T-helper 1 cell (primary cell): ENCODE measurements around the gene TANGO6.
A peak's percentile ranks its signal among the peaks of the same experiment; 100 is the strongest.
"Not testable (repeated sequence)": the region's sequence is repeated elsewhere in the genome, so short reads cannot be mapped to it uniquely, and the experiment has no call there.

Experiments
- DNase-seq, 5 donors: peaks; one replicate each; pipeline ENCODE4 v3.0.0-alpha.2; 2012 to 2020

Gene TANGO6

DNA sequence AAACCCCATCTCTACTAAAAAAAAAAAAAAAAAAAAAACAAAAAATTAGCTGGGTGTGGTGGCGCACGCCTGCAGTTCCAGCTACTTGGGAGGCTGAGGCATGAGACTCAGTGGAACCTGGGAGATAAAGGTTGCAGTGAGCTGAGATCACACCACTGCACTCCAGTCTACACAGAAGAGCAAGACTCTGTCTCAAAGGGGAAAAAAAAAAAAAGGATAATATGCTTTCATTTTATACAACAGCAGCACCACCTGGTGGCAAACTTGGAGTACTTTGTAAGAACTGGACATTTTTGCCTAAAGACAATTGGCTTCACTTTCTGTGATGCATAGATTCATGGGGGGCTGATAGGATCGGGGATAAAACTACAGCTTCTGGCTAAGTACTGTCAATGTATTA lies 280.6 kb downstream of the TANGO6 start:
- peak; percentile 33 to 69 (median 53) for DNase-seq

DNA sequence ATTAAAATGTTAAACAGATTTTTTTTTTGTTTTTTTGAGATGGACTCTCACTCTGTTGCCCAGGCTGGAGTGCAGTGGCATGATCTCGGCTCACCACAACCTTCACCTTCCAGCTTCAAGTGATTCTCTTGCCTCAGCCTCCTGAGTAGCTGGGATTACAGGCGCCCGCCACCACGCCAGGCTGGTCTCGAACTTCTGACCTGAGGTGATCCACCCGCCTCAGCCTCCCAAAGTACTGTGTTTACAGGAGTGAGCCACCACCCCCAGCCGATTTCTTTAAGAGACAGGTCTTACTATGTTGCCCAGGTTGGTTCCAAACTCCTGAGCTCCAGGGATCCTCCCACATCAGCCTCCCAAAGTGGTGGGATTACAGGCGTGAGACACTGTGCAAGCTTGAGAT lies 281.1 kb downstream of the TANGO6 start:
- DNase-seq: not testable (repeated sequence)

DNA sequence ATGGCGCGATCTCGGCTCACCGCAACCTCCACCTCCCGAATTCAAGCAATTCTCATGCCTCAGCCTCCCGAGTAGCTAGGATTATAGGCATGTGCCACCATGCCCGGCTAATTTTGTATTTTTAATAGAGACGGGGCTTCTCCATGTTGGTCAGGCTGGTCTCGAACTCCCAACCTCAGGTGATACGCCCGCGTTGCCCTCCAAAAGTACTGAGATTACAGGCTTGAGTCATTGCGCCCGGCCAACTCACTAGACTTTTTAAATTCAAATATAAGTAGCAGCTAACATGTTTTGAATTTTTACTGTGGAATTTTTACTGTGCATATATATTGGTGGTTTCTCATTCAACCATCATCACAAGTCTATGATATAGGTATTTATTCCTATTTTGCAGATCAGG lies 281.6 kb downstream of the TANGO6 start:
- not testable (repeated sequence) for DNase-seq

DNA sequence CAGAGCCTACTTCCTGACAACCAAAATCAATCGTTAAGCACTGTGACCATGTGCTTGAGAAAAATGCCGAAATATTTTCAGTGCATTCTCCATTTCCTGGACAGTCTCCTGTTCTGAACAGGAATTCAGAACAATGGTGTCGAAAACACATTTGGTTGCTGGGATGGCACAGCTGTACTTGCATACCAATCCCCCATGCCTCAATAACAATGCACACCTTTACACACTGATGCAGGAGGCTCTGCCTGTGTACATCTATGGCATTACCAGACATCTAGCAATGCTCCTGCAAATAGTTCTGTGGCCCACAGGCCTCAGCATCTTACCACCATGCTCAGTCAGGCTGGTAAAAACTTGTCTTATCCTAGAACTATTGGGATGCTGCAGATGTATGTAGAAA lies 282.9 kb downstream of the TANGO6 start:
- DNase-seq: no peak

DNA sequence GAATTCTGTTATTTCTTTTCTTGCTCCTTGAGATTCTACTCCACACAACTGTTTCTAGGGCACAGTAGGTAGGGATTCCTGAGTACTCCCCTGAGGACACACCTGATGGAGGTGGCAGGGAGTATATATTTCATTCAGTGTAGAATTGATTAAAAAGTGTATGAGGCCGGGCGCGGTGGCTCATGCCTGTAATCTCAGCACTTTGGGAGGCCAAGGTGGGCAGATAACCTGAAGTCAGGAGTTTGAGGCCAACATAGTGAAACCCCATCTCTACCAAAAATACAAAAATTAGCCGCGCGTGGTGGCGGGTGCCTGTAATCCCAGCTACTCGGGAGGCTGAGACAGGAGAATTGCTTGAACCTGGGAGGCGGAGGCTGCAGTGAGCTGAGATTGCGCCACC lies 283.5 kb downstream of the TANGO6 start:
- DNase-seq: not testable (repeated sequence)

DNA sequence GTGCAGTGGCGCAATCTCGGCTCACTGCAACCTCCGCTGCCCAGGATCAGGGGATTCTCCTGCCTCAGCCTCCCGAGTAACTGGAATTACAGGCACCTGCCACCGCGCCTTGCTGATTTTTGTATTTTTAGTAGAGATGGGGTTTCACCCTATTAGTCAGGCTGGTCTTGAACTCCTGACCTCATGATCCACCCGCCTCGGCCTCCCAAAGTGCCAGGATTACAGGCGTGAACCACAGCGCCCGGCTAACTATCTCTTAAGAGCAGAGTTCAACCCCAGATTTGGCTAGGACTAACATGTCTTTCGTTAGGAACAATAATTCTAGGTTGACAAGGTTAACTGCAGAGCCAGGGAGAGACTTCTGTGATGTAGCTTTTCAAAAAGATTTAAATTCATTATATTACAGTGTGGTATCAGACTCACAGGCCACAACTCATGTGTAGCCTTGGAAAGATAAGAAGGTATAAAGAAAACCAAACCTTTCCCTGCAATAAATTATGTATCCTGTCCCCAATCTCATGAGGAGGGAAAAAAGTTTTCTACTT lies 284.7 kb downstream of the TANGO6 start:
- no peak for DNase-seq

DNA sequence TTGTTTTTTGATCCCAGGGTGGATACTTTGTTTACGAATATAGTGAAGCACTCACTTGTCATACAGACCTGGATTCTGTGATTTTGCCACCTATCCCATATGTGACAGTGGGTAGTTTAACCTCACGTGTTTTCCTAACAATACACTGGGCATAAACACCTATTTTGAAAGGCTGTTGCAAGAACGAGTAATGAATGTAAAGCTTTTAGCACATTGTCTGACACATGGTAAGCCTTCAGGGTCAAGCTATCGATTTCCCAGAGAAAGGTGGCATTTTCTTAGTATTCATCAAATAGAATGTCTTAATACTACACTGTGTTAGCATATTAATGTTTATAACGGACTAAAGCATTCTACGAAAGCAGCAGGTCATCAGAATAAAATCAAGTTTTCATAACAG lies 287.1 kb downstream of the TANGO6 start:
- DNase-seq: no peak

DNA sequence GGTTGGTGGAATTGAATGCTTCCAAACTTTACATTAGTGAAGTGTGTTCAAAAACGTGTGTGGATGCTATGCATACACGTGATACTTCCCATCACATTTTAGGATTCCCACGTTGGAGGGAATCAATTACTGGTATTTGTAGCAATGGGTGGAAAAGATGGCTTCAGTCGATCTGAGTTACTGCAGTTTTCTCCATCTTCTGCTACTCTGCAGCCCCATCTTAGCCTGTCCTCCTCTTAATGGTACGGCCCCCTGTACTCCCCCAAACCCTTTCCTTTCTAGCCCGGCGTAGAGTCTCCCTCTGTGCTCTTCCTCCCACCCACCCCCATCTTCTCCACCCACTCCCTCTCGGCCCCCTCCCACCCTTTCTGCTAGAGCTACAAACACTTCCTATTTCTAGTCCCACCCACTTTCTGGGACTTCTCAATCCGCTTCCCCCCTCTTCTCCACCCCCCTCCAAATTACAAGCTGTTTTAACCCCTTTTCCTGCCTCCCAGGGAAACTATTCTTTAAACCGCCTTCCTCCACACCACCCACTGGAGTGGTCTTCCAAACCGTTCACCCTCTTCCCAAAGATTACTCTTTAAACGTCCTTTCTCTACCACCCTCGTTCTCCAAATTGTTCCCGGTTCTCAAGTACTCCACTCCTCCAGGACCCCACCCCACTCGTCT lies 288.0 kb downstream of the TANGO6 start:
- peak in 1 of 5 donors; percentile 11 for DNase-seq

DNA sequence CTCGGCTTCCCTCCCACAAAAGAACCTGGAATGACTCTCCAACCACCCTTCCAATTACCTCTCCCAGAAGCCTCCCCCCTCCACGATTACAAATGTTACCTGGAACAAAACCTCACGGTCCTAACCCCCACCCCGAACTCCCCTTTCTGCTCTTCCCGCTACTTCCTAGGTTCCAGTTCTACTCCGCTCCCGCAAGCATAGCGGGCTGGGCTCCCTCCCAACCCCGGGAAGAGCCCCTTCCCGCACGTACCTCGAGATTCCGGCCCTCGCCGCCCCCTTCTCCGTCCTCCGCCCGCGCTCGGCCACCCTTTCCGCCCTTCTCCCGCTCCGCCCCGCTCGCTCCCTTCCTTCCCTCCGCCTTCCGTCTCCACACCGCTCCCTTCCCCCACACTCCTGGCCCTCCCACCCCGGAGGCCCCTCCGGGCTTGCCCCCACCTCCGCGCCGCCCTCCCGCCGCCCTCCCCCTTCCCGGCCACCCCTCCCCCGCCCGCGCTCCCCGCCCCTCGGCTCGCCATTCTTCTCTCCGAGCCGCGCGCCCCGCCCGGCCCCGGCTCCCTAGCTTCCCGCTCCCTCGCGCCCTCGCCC lies 288.6 kb downstream of the TANGO6 start:
- DNase-seq: peak; percentile 58 to 69 (median 60)

DNA sequence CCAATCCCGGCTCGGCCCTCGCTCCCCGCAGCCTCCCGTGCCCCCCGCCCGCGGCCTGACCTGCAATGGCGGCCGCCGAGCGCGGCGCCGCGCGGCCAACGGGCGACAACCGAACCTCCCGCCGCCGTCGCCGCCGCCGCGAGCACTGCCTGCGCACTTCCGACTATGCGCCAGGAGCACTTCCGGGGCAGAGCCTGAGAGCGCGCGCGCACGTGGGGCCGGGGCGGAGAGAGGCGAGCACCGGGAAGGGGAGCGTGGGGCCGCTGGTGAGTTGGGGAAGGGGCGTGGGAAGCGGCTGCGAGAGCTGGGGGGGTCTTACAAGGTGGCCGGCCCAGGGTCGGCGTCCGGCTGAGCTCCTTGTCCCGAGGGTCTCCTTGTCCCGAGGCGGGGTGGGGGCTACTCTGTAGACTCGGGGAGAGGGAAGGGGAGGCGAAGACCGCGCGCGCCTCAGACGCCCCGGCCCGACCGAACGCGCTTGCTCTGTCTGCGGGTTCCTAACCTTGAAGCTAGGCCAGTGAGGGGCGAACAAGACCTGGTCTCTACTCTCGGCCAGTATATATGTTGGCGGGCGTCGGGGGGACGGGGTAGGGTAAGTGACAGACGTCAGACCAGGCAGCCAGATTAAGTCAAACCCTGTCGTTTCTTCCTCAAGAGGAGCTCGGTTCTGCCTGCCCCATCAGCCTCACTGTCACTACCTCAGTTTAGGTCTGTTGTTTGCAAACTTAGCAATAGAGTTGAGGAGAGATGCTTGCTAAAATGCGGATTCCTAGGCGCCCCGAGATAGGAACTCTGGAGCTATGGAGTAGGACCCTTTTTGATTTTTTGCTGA lies 289.3 kb downstream of the TANGO6 start, which contains the start of the genes CHTF8 and UTP4:
Gene CHTF8, minus strand, starts transcription at position 165 of the 829 bp plus-strand sequence. CDS start 11,130 bp downstream, outside the sequence.
Gene UTP4, plus strand, starts transcription at position 226 of the 829 bp plus-strand sequence. CDS start 811 bp downstream, outside the sequence.
- DNase-seq: peak; percentile 72 to 88 (median 81)

DNA sequence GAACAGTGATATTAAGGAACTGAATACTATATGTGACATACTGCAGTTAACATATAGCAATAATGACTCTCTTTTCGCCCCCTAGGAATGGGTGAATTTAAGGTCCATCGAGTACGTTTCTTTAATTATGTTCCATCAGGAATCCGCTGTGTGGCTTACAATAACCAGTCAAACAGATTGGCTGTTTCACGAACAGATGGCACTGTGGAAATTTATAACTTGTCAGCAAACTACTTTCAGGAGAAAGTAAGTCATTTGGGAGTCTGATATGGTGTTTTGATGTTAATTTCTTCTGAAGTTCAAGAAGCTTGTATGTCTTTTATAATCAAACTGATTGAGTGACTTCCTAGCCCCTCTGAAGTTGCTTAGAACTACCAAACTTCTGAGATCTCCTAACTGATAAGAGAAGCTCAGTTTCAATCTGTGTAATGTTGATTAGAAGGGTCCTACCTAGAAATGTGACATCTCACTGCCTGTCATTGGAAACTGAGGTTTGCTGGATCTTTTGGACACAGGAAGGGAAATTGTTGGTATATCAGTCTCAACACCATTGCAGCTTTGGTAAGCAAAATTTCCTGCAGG lies 290.1 kb downstream of the TANGO6 start:
- no peak for DNase-seq
